Cortex of kidney (tissue), 1 donor: ENCODE results near the gene UTS2R.

Experiments used
- DNase-seq: peaks from one replicate; lab custom pipeline; 2025; lab: John Stamatoyannopoulos, UW

Gene UTS2R

DNA sequence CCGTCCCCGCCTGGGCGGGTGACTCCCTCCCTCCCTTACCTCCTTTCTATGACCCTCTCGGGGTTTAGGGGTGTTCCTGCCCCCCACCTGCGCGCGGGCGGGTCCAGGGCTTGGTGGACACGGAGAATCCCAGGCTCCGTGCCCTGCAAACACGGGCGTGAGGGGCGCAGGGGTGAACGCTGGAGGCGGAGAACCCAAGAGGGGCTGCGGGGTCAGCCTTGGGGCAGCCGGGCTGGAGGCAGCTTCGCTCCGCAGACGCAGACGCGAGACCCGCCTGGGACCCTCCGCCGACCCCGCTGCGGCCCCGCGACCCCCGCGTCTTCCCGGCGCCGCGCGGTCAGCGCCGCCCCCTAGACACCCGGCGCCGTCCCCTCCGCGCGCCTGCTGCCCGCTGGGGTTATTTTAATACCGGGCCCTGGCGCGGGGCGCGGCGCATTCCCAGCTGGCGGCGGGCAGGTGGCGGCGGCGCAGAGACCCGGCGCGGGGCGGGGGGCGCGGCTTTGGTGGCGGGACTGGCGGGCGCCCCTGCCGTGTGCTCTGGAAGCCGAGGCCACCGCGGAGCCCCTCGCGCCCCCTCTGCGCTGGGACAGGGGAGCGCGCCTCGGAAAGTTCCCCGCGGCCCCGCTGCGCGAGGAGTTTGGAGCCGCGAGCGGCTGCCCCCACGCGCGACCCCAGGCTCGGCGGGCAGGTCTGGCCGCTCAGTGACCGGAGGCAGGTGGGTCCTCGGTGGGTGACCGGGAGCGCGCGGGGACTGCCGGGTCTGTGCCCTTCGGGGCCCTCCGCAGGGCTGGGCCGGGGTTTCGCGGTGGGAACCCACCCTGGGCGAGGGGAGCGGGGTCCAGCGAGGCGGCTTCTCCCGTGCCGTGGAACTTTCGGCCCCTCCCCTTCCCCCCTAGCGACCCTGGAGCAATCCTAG is at the start of gene UTS2R:
TSS of gene UTS2R (plus strand) at position 433 of the 916 bp plus-strand sequence. CDS start 2,560 bp downstream, outside the sequence.
- DNase-seq: no peak

DNA sequence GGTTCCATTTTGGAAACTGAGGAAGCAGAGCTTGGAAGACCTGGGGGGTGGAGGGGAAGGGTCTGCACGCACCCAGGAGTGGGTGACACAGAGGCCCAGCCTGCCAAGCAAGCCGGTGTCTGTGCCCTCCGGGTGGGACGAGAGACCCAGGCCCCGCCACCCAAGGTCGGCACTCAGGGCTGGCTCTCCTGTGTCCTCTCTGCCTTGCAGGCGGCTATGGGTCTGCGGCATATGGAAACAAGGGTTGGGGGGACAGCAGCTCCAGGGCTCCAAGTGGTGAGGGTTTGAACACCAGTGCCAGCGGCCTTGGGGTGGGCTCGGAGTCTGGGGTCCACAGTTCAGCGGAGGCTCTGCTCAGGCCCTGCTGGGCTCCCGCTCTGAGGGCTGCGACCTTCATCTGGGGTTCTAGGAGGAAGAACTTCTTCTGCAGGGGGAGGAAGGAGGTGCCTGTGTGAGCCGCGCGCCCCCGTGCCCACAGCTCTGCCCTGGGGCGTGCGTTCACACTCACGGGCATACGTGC is 49.6 kb upstream of the UTS2R start:
- no peak for DNase-seq

DNA sequence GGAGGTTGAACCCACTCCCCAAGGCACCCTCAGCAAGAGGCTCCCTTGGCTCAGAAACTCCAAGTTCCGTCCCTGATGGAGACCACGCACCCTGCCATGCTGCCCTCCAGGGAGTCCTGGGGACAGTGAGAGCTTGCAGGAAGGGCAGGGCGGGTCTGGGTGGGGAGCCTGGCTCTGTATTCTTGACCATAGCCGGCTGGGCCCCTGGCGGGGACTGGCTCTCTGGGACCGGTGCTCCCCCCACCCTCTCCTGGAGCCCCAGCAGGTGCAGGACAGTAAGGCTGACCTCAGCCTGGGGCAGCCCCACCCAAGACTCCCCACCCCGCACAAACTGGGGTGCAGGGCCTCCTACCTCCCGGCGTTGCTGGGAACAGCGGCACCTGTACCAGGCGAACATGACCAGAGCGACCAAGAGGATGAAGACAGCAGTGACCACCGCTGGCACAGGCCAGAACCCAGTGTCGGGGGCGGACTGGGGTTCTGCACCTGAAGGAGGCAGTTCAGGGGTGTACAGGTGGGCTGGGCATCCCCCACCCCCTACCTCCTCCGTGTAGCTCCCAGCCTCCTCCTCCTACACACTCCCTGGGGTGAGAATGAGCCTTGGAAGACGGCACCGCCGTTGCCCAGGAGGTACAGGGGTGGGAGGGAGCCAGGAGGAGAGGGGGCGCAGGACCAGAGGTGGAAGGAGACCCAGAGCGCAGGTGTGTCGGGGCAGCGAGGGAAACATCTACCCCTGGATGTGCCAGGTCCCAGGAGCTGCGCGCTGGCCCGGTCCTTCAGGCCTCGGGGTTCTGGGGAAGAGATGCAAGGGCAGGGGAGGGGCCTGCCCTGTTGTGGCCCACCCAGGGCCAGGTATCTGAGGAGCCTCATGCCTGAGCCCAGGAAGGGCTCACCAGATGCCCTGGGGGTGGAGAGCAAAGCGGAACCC is 48.8 kb upstream of the UTS2R start:
- DNase-seq: no peak

DNA sequence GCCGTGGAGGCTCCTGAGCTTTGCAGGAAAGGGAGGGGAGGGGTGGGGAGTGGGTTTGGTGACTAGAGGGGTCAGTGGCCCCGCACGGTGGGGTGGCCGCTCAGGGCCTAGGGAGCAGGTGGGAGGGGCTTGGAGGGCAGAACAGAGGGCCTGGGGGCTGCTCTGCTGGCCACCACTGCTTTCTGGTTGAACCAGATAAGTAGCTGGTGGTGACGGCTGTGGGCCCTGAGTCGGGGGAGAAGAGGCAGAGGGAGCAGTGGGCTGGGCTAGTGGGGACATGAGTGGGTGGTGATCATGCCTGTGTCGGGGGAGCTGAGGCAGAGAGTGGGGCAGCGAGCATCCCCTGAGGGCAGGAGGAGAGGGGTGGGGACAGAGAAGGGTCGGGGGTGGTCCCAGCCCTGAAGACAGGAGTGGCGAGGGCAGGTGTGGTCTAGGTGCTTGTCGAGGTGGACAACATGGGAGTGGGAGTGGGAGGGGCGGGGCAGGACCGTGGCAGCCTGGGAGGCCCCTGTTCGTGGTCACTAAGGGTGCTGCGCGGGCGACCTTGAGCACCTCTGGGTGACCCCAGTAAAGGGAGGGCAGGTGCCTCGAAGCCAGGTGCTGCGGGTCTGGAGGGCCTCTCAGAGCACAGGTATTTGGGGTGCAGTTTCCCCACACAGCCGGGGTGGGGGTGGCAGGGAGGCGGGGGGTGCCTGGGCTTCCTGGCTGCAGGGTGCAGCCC is 47.9 kb upstream of the UTS2R start:
- DNase-seq: no peak

DNA sequence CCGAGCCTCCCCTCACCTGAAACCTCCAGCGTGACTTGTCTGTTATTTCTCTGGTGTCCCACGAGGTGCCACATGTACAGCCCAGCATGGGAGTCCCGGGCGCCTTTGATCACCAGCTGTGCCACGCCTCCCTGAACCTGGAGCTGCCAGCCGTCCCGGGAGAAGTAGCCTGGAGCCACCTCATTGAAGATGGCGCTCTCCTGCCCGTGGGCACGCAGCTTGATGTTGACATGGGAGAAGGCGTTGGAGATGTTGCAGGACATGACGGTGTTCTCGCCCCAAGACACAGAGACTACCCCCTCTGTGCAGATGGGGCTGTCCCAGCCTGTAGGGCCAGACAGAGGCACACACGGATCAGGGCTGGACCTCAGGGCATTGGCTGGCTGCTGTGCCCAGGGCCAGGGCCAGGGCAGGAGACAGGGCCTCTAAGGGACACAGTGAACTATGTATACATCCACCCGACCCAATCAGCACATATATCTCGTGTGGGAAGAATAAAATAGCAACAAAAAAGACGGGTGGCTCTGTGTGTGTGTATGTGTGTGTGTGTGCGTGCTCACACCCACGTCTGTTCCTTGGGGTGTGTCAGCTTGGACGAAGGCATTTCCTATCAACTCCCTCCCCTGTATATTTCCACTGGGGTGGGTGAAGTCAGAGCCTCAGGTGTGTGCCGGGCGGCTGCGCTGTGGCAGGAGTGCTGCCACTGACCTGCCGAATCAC is 46.8 kb upstream of the UTS2R start:
- no peak for DNase-seq

DNA sequence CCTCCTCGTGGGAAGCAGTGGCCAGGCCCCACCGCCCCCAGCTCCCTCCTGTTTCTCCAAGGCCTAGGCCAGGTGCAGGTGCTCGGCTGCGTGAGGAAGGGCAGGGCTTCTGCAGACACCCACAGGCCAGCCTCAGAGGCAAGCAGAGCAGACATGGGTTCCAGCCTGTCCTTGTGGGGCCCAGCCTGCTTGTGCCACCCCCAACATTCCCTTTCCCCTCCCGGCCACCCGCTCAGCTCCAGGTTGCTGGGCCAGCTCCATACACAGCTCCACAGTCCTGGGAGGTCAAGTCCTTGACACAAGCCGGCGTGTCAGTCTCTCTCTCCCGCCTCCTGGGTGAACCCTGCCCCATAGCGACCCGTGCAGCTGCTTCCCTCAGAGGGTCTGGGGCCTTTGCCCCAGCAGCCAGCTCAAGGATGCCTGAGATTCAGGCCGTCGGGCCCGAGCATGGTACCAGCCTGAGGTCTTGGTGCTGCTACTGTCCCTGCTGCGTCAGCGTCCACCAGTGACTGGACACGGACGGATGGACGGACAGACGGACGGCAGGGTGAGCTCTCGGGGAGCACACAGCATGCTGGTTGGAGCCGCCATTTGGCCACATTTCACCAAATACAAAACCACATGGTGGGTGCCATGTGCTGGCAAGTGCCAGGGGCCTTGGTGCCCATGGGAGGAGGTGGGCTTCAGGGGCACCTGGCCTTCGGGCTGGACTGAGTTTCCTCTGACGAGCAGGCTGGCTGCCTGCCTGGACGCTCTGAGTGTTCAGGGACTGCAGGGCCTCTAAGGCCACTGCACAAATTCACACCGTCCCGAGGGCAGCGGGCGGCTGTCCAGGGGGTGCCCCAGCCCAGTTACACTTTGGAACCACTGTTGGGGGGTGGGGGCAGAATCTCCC is 46.0 kb upstream of the UTS2R start:
- DNase-seq: no peak

DNA sequence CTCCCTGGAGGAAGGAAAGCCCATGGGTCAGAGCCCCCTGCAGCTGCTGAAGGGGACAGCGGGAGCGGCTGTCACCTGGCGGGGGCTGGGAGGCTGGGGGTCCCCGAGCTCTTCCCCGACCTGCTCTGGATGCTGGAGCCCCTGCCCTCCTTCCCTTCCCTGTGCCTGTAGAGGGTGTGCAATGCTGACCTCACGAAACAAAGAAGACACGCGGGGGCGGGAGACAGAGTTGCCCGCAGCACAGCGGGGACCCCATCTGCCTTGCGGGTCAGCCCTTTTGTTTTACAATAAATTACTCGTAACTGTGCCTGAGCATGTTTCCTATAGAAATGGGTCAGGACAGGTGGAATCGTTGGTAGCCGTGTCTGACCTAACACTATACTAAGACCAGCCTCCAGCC is 44.3 kb upstream of the UTS2R start:
- no peak for DNase-seq

DNA sequence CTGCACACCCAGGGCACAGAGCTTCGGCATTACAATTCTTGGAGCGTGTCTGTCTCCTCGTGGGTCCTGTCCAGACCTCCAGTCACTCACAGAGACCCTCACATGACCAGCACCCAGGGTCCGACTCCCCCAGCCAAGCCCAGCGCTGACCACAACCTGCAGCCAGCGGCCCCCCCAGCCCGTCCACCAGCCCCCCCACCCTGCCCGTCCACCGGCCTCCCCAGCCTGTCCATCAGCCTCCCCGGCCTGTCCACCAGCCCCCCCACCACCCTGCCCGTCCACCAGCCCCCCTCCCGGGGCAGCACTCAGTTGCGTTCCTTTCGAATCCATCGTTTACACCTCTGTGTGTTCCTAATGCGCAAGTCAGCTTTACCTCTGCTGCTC is 43.8 kb upstream of the UTS2R start:
- DNase-seq: no peak

DNA sequence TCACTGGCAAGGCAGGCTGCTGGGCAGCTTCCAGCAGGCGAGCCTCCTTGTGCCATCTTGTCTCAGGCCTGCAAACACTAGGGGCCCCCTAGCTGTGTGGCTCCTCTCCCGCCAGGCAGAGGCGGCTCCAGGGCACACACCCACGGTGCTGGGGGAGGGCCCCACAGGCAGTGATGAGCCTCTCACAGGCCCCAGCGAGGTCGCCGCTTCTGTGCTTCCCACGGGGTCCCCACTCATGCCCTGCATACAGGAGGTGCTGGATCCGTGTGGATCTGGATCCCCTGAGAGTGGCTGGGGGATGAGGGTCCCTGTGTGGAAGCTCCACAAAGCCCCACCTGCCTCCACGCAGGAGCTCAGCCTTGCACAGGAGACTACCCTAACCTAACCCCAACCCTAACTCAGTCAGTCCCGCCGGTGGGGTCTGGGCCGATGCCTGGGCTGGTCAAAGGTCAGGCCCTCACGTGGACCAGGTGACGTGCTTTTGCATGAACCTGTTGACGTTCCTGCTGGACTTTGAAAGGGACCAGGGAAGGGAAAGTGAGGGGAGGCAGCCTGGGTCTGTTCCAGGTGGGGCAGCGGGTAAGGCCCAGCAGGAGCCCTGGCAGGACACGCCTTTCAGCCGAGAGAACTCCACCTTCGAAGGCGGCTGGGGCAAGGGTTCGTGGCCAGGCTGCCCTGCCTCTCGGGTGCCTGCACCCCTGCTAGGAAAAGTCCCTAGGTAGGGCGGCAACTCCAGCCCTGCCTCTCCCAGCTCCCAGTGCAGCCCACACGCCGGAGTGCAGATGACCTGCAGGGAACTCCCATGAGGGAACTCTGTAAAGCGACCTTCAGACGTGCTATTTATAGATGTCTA is 43.2 kb upstream of the UTS2R start:
- DNase-seq: no peak

DNA sequence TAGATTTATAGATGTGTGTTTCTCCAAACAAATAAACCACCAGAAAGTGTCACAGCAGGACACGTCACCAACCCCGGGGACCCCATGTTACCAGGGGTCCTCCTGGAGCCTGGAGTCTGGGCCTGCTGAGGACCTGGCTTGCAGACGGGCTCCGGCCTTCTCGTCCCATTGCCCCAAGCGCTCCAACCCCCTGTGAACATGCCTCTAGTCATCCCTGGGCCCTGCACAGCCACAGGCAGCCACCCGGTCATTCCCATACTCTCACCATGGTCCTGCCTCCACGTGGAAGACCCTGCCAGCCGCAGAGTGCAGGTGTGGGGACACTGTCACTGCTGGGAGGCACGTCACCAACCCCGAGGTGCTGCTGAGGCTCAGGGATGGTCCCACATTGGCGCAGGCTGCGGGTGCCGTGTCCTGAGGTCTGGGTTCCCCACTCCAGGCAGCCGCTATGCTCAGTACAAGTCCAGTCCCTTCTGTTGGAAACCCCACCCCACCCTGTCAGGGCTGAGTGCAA is 42.5 kb upstream of the UTS2R start:
- DNase-seq: no peak

DNA sequence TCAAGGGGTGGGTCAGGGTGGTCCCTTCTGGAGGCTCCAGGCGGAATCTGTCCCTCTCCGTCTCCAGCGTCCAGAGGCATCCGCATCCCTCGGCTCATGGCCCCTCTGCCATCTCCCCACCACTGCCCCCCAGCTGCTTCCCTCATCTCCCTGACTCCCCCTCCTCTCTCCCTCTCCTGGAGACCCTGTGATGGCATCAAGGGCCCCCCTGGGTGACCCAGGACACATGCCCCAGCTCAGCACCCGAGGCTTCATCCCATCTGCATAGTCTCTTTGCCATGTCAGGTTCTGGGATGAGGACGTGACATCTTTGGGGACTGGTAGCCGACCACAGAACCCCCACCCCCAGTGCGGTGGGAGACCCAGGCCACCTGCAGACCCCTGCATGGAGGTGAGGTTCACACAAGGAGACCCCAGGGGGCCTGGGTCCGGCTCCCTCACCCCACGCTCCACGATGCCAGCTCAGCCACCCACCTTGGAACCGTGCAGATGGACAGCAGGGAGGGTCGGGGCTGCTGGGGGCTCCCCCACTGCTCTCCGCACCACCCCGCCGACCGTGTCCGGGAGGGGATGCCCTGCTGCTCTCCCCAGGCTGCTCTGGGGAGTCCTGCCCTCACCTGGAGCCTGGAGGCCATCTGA is 41.8 kb upstream of the UTS2R start:
- DNase-seq: no peak

DNA sequence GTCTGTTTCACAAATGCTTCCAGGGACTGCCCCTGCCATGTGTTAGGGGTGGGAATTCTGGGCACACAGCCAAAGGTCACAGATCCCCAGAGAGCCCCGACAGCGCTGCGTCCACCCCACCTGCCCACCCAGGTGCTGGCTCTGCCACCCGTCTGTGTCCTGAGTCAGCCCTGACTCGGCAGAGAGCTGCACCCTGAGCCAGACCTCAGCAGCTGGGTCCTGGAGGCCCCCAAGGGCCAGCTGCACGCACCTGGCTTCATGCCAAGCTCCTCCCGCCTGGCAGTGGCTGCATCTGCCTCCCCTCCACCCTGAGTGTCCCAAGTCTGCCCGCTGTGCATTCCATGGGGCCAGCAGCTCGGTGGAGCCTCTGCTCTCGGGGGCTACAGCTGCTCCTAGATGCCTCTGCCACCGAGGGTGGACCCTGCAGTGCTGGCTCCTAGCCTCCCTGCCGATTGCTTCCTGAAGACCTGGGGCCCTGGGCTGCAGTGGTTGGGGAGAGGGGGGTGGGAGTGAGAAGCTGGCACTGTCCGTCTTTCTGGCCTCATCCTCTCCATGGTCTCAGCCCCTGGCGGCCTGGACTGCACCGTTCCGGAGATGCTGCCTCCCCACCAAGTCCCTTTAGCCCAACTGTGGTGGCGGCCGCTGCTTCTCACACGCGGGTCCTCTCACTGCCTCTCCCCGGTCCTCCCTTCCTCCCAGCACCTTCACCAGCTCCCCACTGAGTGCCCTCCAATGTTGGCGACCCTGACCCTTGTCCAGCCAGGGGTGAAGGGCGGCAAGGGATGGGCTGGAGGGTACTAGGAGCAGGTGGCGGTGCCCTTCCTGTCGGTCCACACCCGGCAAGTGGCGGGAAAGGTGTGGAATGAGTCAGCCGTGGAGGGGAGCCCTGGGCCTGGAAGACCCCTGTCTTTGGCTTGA is 41.0 kb upstream of the UTS2R start:
- DNase-seq: no peak

DNA sequence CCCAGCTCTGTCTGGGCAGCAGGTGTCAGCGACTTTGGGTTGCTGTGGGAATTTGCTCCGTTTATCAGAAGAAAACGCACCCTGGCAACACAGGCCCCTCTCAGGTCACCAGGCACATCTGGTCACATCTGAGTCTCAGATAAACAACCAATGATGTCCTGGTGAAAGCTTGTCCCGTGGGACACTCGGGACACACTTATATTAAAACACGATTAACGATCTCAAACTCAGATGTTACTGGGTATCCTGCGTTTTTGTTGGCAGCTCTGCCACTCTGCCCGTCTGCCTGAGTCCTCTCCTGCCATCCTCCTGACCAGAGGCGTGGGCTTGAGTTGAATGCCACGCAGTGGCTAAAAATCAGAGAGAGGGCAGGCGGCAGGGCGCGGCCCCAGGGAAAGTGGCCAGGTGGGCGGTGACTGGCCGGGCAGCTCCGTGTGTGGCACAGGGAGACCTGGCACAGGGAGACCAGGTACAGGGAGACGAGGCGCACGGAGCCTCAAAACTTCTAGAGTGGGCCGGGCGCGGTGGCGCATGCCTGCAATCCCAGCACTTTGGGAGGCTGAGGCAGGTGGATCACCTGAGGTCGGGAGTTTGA is 40.1 kb upstream of the UTS2R start:
- DNase-seq: no peak

DNA sequence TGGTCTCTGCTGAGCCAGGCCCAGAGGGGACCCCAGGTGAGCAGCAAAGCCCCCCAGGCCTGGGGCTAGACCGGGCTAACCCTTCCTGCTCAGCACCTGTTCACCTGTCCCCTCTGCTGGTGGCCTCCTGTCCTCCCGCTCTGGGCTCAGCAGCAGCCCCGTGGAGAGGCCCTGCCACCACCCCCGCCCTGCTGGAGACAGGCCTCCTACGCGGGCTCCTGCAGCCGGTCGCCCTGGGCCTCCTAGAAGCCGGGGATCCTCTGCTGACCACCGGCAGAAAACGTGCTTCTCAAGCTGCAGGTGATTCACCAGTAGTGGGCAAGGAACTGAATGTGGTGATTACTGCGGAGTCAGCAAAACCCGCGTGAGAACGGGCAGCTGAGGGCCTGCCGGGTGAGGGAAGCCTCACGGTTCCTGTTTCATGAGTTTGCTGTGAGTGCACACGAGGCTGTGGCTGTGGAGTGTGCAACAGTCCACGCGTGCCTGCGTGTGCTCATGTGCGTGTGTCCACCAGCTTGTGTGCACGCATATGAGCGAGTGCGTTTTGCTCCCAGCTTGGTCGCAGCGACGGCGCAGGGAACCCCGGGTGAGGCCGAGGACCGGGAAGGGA is 38.8 kb upstream of the UTS2R start:
- no peak for DNase-seq

DNA sequence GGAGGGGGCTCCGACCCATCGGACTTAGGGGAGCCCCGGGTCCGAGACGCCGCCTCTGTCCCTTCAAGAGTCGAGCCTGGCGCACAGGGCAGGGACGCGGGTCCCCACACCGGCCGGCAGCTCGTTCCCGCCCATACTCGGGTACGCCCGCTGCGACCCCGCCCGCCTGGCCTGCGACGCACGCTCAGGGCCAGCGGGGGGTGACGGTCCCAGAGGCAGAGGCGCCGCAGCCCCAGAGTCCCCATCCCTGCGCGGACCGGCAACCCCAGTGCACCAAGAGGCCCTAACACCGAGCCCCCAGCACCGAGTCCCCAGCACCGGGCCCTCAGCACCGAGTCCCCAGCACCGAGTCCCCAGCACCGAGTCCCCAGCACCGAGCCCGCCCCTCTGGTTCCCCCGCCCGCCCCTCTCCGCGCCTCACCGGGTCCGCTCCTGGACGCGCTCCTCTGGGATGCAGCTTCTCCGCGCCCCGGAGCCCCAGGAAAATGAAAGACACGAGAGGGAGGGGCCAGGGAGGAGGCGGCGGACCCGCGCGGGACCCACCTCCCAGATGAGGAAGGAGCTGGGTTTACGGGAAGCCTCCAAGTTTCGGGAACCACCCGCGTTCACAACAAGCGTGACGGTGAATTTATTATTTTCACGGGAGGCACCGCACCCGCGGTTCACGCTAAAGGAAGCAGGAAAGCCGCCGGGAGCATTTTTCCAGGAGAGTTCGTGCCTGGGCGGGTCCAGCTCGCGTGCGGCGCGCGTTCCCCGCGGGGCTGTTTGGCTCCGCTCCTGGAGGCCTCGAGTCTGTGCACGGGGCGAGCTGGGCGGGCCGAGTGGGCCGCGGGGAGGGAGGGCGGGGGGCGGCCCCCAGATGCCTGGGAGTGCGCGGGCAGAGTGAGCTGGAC is 38.0 kb upstream of the UTS2R start, which contains the start of gene SECTM1:
TSS of gene SECTM1 (minus strand) at position 488 of the 893 bp plus-strand sequence. CDS start 6,526 bp downstream, outside the sequence.
- no peak for DNase-seq
